NAMALWA (cell line): Measurements from ENCODE around the gene KIAA0930.
A peak's percentile ranks its signal among the peaks of the same experiment; 100 is the strongest.
"Not testable (repeated sequence)": the region's sequence is repeated elsewhere in the genome, so short reads cannot be mapped to it uniquely, and the experiment has no call there.

ENCODE experiments used
- DNase-seq: peaks from one replicate; pipeline ENCODE4 v3.0.0-alpha.2; 2015; ENCODE audit warnings: low spot score

The KIAA0930 gene

DNA sequence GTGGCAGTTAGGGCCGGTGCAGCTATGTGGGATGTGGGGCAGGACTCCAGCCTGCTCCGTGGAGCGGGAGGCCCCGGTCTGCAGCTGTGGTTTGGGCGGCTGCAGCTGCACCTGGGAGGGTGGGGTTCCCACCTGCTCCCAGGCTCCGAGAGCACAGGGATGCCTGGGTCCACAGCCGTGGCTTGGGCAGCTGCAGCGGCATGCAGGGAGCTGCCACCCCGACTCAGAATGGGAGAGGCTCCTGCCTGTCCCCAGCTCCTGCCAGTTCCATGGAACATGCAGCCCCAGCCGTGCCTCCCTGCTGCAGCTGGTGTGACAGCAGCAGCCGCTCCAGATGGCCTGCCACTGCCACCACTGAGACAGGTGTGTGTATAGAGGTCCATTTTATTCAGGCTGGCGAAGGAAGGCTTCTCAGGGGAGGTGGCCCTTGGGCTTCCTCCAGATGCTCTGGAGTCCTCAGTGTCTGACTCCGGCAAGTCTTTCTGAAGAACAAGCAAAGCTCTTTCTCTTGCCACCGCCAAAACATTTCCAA is 22.3 kb upstream of the KIAA0930 start:
- DNase-seq = peak; percentile 77

DNA sequence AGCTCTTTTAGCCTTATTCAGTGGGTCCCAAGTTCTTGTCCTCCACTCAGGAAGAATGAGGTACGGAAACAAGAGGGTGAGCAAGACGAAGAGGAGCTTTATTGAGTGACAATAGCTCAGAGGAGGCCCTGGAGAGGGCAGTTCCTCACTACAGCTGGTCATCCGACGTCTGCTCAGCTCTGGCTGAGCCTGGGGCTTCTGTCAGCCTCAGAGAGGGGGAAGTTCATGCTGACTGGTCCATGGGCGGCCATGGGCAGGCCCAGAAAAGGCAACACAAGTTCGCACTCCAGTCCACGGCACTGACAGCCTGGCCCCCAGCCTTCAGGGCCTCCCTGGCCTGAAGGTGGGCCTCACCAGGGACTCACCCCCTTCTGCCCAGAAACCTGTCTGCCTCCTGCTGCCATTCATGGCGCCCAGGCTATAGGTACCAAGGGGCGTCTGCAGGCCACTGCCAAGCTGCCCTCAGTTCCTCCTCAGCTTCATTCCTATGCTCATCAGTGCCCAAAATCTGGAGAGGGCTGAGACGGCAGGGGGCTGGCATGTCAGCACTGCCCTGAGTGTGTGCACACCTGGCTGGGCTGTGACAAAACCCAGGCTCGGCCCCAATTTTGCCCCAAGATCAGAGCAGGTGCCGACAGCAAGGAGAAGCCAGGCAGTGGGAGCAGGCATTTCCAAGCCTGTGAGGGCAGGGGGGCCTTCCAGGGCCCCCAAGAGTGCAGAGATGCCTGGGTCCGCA is 21.7 kb upstream of the KIAA0930 start:
- peak; percentile 28 for DNase-seq

DNA sequence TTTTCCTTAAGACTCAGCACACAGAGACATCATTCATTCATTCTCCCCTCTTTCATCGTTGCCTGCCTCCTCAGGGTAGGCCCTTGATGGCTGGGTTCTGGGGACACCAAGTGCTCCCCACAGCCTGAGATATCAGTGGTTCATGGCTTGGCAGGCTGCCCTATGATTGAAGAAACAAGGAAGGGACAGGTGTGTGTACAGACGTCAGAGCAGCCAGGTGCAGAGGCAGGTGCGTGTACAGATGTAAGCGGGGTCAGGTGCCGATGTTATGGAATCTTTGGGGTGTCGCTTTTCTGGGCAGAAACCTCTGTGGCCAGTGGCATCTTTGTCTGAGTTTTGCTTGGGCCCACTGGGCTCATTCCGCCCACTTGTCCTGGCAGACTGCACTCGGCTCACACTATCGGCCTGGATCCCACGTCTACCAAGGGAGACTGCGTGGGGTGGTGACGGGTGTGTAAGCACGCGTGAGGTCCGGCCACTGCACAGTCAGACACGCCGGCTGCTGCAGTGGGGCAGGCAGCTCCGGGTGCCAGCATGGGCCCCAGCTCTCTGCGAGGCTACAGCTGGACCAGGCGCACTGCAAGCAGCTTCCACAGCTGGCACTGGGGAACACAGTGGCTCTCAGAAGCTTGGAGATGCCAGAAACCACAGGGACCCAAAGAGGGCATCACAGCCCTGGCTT is 20.9 kb upstream of the KIAA0930 start:
- peak; percentile 51 for DNase-seq

DNA sequence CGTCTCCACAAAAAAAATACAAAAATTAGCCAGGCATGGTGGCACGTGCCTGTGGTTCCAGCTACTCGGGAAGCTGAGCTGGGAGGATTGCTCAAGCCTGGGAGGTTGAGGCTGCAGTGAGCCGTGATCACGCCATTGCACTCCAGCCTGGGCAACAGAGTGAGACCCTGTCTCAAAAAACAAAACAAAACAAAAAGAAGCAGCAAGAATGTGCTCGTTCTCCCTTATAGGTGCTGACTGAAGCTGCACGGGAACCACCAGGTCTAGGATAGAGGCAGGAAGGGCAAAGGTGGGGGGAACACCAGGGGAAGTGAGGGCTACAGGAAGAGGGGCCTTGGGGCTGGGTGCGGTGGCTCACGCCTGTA is 19.7 kb upstream of the KIAA0930 start:
- DNase-seq = not testable (repeated sequence)

DNA sequence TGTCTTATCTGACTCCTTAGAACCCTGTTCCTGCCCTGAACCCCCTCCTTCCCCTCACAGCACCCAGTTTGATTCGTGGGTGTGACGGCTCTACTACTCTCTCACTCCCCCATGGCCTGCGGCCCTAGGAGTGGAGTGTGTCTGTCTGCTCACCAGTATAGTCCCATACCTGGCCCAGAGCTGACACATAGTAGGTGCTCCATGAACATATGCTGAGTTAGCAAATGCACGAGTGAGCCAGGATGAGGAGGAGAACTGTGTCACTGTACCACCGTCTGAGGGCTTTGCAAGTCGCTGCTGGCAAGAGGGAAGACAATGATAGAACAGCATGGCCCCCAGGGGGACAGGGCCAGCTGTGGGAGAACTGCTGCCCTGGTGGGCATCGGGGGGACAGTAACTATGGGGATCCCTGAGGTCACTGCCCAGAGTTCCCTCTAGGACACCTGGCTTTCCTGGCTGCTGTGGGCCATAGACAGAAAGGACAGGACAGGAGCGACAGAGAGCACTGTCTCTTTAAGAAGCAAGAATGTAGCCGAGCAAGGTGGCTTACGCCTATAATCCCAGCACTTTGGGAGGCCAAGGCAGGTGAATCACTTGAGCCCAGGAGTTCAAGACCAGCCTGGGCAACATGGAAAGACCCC is 19.2 kb upstream of the KIAA0930 start:
- no peak for DNase-seq

DNA sequence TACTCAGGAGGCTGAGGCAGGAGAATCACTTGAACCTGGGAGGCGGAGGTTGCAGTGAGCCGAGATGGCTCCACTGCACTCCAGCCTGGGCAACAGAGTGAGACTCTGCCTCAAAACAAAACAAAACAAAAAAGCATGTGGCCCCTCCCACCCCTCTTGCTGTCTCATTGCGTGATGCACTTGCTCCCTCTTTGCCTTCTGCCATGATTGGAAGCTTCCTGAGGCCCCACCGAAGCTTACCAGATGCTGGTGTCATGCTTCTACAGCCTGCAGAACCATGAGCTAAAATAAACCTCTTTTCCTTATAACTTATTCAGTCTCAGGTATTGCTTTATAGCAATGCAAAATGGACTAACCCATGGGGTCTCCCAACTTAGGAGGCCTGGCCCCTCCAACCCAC is 17.2 kb upstream of the KIAA0930 start:
- not testable (repeated sequence) for DNase-seq

DNA sequence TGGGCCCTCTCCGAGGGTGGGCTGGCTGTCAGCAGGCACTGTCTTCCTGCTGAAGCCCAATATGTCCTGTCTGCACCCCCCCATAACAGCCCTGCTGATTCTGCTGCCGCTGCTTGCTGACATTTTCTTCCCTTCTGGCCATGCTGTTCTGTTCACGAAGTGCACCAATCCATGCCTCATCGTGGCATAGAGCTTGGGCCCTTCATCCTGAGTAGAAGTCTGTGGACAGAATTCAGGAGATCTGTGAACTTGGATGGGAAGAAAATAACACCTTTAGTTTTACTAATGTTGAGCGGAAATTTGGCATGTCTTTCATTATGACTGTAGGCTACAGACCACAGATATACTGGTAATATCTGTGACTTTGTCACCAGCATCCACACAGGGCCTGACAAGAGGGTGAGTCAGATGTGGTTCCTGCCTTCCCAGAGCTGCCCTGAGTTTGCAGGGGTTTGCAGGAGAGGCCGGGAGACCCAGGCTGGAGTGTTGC is 14.1 kb upstream of the KIAA0930 start:
- no peak for DNase-seq

DNA sequence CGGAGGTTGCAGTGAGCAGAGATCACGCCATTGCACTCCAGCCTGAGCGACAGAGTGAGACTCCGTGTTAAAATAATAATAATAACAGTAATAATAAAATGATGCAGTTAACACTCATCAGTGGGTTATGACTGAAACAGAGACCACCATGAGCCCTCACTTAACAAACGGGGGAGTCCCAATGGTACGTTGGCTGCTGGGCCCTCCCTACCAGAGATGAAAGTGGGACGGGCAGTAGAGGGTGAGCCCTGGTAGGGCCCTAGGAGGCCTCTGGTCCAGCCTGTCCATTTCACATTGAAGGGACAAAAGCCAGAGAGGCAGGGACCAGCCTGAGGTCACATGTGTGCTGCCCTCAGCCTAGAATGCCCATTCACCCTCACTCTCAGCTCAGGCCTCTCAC is 13.7 kb upstream of the KIAA0930 start:
- no peak for DNase-seq

DNA sequence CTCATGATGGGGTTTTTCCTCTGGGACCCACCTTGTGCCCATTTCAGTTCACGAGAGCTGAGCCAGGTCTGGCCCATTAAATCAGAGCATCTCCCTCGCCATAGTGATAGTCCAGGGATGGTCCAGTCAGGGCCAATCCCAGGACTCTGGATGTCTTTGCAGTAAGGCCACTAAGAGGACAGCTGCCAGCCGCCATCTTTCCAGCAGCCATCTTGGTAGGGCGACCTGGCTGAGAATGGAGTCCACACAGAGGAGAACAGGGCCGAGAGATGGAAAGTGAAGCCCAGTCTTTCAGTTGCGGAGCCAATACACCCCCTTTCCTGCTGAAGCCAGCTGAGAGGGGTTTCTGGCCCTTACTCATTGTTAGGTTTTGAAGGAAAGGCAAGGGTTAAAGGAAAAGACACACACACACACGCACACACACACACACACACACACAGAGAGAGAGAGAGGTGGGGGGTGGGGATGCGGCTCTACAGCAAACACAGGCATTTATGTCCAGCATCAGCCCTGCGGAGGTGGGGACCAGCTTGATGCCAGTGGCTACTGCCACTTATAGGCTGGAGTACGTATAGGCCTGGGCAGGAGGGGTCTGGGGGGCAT is 12.4 kb upstream of the KIAA0930 start:
- DNase-seq = no peak

DNA sequence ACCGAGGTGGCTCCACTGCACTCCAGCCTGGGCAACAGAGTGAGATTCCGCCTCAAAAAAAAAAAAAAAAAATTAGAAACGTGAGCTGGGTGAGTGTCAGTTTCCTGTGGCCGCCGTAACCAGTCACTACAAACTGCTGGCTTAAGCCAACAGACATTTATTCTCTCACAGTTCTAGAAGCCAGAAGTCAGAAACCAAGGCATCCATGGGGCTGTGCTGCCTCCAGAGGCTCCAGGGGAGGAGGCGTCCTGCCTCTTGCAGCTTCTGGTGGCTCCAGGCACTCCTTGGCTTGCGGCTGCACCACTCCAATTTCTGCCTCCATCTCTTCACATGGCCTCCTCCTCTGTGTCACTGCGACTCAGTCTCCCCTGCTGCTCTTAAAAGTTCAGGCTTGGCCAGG is 11.1 kb upstream of the KIAA0930 start:
- DNase-seq = no peak

DNA sequence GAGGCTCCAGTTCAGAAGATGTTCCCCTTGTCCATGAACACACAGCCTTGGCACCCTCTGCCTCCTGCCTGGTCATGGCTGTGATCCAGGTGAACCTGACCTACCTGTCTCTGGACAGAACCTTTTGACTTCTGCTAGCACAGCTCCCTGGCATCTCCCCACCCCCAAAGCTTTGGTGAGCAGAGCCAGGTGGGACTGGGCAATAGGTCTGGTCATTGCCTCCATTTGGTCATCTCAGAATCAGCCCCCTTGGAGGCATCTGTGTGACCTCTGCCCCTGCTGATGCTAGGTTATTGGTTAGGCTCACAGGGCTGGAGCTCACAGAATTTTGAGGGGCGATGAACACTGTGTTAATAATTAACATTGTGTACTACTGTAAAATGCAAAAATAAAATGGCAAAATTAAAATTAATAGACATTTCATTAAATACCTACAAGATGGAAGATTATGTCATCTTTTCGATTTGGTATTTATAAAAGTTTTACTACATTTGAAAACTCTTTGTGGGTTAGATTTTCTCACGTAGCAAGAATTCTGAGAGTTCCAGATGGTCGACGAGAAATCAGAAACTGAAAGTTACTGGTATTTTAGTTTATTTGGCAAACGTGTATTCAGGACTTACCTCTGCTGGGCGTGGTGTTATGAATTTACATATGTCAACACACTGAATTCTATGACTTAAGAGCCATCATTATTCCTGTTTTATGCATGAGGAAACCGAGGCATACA is 8.3 kb upstream of the KIAA0930 start:
- peak; percentile 63 for DNase-seq

DNA sequence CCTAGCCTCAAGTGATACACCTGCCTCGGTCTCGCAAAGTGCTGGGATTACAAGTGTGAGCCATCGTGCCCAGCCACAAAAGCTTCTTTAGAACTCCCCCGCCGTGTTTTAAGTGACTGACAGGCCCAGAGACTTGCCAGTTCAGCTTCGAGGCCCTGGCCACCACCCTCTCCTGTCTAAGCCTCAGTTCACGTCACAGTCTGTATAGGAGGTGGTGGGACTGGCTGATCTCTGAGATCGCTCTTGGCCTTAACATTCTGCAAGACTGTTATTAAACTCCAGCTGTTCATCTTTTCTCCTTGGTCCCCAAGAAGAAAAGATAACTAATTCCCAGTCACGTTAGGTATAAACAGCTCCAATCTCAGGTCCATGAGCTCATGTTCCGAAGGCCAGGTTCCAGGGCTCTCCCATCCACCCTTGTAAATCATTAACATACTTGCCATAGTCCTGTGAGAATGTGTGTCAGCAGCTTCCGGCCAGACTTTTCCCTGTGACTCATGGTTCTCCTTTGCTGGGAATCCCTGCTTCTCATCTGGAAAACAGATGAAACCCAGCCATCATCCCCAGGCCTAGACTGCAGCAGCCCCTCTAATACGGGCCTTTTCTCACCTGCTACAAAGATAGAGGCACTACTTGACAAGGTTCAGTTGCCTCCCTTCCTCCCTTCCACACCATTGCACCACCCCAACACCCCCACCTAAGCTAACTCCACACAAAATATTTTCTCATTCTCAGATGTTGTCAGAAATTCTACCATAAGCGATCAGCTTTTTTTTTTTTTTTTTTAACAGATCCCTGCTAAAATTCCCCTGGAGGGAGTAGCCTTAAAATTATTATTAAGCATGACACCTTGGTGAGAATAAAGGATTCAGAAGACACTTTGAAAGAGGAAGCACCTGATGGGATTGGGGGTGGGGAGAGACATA is 5.6 kb upstream of the KIAA0930 start:
- DNase-seq = no peak

DNA sequence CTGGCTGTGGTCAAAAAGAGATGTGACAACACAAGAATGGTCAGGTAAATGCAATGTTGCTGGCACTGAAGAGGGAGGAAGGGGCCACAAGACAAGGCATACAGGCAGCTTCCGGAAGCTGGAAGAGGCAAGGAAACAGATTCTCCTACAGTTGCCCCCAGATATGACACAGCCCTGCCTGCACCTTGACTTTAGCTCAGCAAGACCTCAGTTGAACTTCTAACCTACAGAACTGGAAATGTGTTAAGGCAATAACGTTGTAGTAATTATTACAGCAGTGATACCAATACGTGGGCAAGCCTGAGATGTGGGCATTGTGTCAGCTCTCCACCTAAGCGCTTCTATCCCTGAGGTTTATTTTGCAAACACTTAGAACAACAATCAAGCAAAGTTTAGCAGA is 4.2 kb upstream of the KIAA0930 start:
- DNase-seq = no peak

DNA sequence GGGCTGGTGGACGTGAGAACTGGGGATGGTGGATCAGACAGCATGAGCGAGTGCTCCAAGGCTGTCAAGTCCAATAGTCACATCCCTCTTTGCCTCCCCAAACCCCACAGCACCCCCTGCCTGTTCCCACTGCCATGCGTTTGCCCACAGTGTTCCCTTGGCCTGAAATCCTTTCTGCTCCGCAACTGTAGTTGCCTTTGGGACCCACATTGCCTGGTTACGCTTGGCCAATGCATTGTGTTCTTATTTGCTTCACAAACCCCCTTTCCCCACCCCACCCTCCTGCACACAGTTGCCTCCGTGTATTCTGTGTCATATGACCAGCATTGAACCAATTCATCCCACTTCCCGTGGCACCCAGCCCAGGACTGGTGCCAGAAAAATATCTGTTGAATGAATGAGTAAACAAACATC is 2.1 kb upstream of the KIAA0930 start:
- no peak for DNase-seq

DNA sequence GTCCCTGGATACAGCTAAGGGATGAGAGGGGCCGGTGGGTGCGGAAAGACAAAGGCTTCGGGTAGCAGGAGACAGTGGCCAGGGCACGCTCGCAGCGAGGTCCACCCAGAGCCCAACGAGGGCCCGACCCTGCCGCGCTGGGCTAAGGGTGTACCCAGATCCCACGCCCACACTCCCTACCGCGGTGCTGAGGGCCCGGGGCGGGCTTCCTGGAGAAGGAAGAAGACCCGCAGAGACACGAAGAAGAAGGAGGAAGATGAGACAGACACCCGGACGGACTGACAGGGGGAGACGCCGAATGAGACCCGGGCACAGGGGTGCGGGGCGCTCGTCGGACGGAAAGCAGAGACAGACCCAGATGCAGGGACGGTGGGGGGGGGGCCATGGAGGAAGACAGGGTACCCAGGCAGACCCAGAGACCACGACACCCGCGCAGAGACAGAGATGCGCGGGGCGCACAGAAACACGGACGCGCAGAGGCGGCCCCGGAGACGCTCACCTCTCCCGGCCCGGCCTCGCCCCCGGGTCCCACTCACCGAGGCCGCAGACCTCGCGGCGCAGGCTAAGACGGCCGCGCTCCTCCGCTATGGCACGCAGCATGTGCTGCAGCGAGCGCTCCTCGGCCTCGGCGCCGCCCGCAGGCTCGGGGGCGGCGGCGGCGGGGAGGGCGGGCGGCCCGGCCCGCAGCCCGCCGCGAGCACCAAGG is 437 bp downstream of the KIAA0930 start:
- DNase-seq = peak; percentile 43

DNA sequence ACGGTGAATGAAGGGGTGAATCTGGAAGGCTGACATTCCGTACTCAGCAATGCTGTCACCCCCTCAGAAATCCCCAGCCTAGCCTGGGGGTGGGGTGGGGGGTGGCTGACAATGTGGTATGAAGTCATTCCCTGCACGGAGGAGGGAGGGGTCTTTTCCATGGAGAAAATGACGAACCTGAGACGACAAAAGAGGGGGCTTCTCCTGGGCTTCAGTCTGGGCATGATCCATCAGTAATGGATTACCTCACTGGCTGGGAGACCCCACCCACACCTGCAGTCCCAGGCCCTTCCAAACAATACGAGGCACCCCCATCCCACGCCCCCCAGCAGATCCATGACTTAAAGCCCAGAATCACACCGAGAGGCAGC is 1.0 kb downstream of the KIAA0930 start:
- DNase-seq = no peak

DNA sequence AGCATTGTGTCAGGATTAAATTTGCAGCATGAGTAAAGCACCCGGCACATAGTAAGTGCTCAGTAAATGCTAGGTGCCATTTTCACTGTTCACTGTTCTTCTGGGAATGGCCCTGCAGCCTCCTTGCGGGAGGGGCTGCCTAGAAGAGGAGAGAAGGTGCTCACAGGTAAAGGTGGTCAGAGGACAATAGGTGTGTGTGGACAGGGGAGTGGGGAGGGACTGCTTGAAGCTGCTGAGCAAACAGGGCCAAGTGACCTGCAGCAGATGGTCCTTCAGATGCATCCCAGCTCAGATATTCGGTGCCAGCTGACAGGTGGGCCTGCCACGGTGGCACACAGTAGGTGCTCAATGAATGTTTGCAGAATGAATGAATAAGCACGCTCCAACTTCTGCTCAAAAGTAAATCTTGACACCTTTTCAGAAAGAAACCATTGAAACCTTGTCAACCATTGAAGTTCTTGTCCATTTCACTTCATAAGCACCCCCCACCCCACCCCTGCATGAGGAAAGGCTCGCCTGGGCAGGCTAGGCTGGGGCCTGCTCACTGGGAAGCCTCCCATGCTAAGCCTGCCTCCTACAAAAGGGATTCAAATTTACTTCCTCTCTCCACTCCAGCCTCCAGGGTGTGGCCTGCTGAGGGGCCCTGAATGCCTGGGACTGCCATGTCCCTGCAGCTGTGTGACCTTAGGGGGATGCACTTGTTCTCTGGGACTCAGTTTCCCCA is 1.6 kb downstream of the KIAA0930 start:
- peak; percentile 21 for DNase-seq

DNA sequence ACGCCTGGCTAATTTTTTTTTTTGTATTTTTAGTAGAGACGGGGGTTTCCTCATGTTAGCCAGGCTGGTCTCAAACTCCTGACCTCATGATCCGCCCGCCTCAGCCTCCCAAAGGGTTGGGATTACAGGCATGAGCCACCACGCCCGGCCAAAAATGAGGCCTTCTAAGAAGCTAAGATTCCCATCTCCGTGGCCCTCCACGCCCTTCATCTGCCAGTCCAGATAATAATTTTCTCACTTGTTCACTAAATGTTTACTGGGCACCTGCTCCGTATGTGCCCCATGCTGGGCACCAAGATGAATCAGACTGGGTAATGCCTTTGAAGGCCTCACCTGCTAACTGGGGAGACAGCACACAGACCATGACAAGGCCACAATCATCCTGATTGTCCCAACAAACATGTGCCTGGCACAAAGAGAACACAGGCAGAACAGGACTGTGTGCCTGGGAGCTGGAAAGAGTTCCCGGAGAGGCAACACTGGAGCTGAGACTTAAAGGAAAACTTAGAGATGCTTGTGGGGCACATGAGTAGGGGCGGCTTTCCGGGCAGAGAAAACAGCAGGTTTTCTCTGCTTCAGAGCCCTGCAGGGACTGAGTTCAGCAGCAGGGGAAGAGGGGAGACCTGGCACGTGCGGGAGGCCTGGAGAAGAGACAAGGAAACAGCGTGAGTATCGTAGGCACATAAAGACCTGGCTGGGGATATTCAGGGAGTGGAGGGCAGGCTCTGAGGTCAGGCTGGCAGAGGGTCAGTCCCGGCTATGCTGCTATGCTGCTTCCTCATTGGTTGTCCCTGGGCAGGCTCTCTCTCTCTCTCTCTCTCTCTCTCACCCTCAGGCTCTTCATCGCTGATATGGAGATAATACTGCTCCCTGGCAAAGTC is 2.4 kb downstream of the KIAA0930 start:
- DNase-seq = no peak
